Measurements from ENCODE around the gene WNT9B.

Gene WNT9B

GRCh38 chr17:46911311-46911710 lies 59.9 kb downstream of the WNT9B start:
- Histone ChIP-seq H2BK120ac (ENCODE audit: low read depth, low read length) (no peak overlapping the region), H2BK12ac (ENCODE audit: low read length in 2 of 2) (no peak overlapping the region)

GRCh38 chr17:46915596-46915995 lies 64.2 kb downstream of the WNT9B start:
- Histone ChIP-seq H2AFZ (ENCODE audit: low read depth, low read length) (no peak overlapping the region), H2BK12ac (ENCODE audit: low read length in 2 of 2) (no peak overlapping the region), H3K79me1 (replicated peaks; ENCODE audit: low read length, poor library complexity, severe bottlenecking) (no peaks in the 10 kb centered on the region), H3K4me3 (ENCODE audit: insufficient read depth in 1 of 2, low read depth in 1 of 2, low read length in 2 of 2) (no peak overlapping the region), H3K27me3 (ENCODE audit: control insufficient read depth in 1 of 2, insufficient read depth in 1 of 2, low read length in 2 of 2) (peaks cover 17 to 24% of the 10 kb centered on the region in 2 experiments), H4K91ac (ENCODE audit: low read length) (no peak overlapping the region), H2AK5ac (ENCODE audit: low read length, severe bottlenecking) (no peak overlapping the region), H3K36me3 (ENCODE audit: control insufficient read depth in 1 of 2, insufficient read depth in 2 of 2, low read depth in 1 of 2, low read length in 2 of 2) (no peaks in the 10 kb centered on the region), H3K9me3 (ENCODE audit: control insufficient read depth, low read length) (no peaks in the 10 kb centered on the region), H3K27ac (ENCODE audit: low read length, poor library complexity, severe bottlenecking) (no peak overlapping the region), H3K4me2 (ENCODE audit: low read length, poor library complexity, severe bottlenecking) (no peak overlapping the region), H3K23ac (ENCODE audit: low read length in 2 of 2) (no peak overlapping the region), H4K8ac (ENCODE audit: low read length) (no peak overlapping the region), H3K4ac (ENCODE audit: low read depth in 1 of 2, low read length in 2 of 2) (no peak overlapping the region), H3K4me1 (ENCODE audit: control insufficient read depth, insufficient read depth, low read depth, low read length) (no peaks in the 10 kb centered on the region), H2BK5ac (ENCODE audit: low read depth, low read length, poor library complexity, severe bottlenecking) (no peak overlapping the region), H2BK15ac (ENCODE audit: low read depth, poor library complexity, severe bottlenecking) (no peak overlapping the region), H3K9ac (ENCODE audit: low read length) (no peak overlapping the region), H3K18ac (ENCODE audit: low read depth in 1 of 2, low read length in 2 of 2) (no peak overlapping the region), H2BK120ac (ENCODE audit: low read depth, low read length) (no peak overlapping the region), H3K14ac (ENCODE audit: low read length in 2 of 2) (no peak overlapping the region)
- DNase-seq: no peak
- WGBS: 0% methylated on average over 1 of the region's 1 CpG

More at GRCh38 chr17:46911311-46911710, 59.9 kb downstream of the WNT9B start:
- H3K14ac ChIP-seq (ENCODE audit: low read length in 2 of 2): no peak overlapping the region
- no peaks in the 10 kb centered on the region for H3K79me1 ChIP-seq (replicated peaks; ENCODE audit: low read length, poor library complexity, severe bottlenecking)
- no peak overlapping the region for H3K4me2 ChIP-seq (ENCODE audit: low read length, poor library complexity, severe bottlenecking)
- H2AK5ac ChIP-seq (ENCODE audit: low read length, severe bottlenecking): no peak overlapping the region
- no peak overlapping the region for H3K23ac ChIP-seq (ENCODE audit: low read length in 2 of 2)
- no peak overlapping the region for H3K18ac ChIP-seq (ENCODE audit: low read depth in 1 of 2, low read length in 2 of 2)
- no peaks in the 10 kb centered on the region for H3K9me3 ChIP-seq (ENCODE audit: control insufficient read depth, low read length)
- H3K4ac ChIP-seq (ENCODE audit: low read depth in 1 of 2, low read length in 2 of 2): no peak overlapping the region
- no peaks in the 10 kb centered on the region for H3K4me1 ChIP-seq (ENCODE audit: control insufficient read depth, insufficient read depth, low read depth, low read length)
- no peak overlapping the region for H3K4me3 ChIP-seq (ENCODE audit: insufficient read depth in 1 of 2, low read depth in 1 of 2, low read length in 2 of 2)
- H3K9ac ChIP-seq (ENCODE audit: low read length): no peak overlapping the region
- H2BK15ac ChIP-seq (ENCODE audit: low read depth, poor library complexity, severe bottlenecking): no peak overlapping the region
- no peak overlapping the region for H2AFZ ChIP-seq (ENCODE audit: low read depth, low read length)
- DNase-seq: no peak
- H3K36me3 ChIP-seq (ENCODE audit: control insufficient read depth in 1 of 2, insufficient read depth in 2 of 2, low read depth in 1 of 2, low read length in 2 of 2): no peaks in the 10 kb centered on the region
- peaks cover 41 to 59% of the 10 kb centered on the region in 2 experiments for H3K27me3 ChIP-seq (ENCODE audit: control insufficient read depth in 1 of 2, insufficient read depth in 1 of 2, low read length in 2 of 2)
- no peak overlapping the region for H4K8ac ChIP-seq (ENCODE audit: low read length)
- H4K91ac ChIP-seq (ENCODE audit: low read length): no peak overlapping the region
- no peak overlapping the region for H3K27ac ChIP-seq (ENCODE audit: low read length, poor library complexity, severe bottlenecking)
- 89% methylated on average over 3 of the region's 3 CpGs for WGBS
- no peak overlapping the region for H2BK5ac ChIP-seq (ENCODE audit: low read depth, low read length, poor library complexity, severe bottlenecking)

DNA sequence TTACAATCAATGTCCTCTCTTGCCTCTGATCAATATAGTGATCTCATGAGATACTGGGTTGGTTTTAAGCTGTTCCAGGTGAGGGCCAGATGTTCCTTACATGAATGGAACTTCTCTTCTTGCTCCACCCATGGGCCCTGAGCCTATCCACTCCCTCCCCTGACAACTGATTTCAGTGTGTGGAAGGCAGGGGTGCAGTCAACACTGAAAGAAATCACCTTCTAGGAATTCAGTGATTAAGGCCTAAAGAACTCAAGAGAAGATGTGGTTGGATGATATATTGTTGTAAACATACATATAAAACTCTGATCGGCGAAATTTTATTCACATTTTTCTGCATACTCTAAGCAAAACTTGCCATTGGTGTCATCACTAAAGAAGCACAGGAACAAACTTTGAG lies 64.8 kb downstream of the WNT9B start:
- Histone ChIP-seq H3K4me2 (ENCODE audit: low read length, poor library complexity, severe bottlenecking) (no peak overlapping the region), H2BK5ac (ENCODE audit: low read depth, low read length, poor library complexity, severe bottlenecking) (no peak overlapping the region), H2AFZ (ENCODE audit: low read depth, low read length) (no peak overlapping the region), H4K8ac (ENCODE audit: low read length) (no peak overlapping the region), H3K9ac (ENCODE audit: low read length) (no peak overlapping the region), H2BK15ac (ENCODE audit: low read depth, poor library complexity, severe bottlenecking) (no peak overlapping the region), H2BK12ac (ENCODE audit: low read length in 2 of 2) (no peak overlapping the region), H4K91ac (ENCODE audit: low read length) (no peak overlapping the region), H2BK120ac (ENCODE audit: low read depth, low read length) (no peak overlapping the region), H3K9me3 (ENCODE audit: control insufficient read depth, low read length) (no peaks in the 10 kb centered on the region), H3K4me3 (ENCODE audit: insufficient read depth in 1 of 2, low read depth in 1 of 2, low read length in 2 of 2) (no peak overlapping the region), H3K27me3 (ENCODE audit: control insufficient read depth in 1 of 2, insufficient read depth in 1 of 2, low read length in 2 of 2) (peaks cover 14 to 19% of the 10 kb centered on the region in 2 experiments), H3K4ac (ENCODE audit: low read depth in 1 of 2, low read length in 2 of 2) (no peak overlapping the region), H3K18ac (ENCODE audit: low read depth in 1 of 2, low read length in 2 of 2) (no peak overlapping the region), H2AK5ac (ENCODE audit: low read length, severe bottlenecking) (no peak overlapping the region), H3K23ac (ENCODE audit: low read length in 2 of 2) (no peak overlapping the region), H3K79me1 (replicated peaks; ENCODE audit: low read length, poor library complexity, severe bottlenecking) (no peaks in the 10 kb centered on the region), H3K14ac (ENCODE audit: low read length in 2 of 2) (no peak overlapping the region), H3K36me3 (ENCODE audit: control insufficient read depth in 1 of 2, insufficient read depth in 2 of 2, low read depth in 1 of 2, low read length in 2 of 2) (no peaks in the 10 kb centered on the region), H3K4me1 (ENCODE audit: control insufficient read depth, insufficient read depth, low read depth, low read length) (no peaks in the 10 kb centered on the region), H3K27ac (ENCODE audit: low read length, poor library complexity, severe bottlenecking) (no peak overlapping the region)
- no CpG with 5 or more reads among the region's 2 CpGs for WGBS
- DNase-seq: no peak

GRCh38 chr17:46916623-46917022 lies 65.2 kb downstream of the WNT9B start:
- Histone ChIP-seq H3K23ac (ENCODE audit: low read length in 2 of 2) (no peak overlapping the region), H3K4me1 (ENCODE audit: control insufficient read depth, insufficient read depth, low read depth, low read length) (no peaks in the 10 kb centered on the region), H2BK15ac (ENCODE audit: low read depth, poor library complexity, severe bottlenecking) (no peak overlapping the region), H3K27ac (ENCODE audit: low read length, poor library complexity, severe bottlenecking) (no peak overlapping the region), H4K8ac (ENCODE audit: low read length) (no peak overlapping the region), H3K18ac (ENCODE audit: low read depth in 1 of 2, low read length in 2 of 2) (no peak overlapping the region), H3K4me3 (ENCODE audit: insufficient read depth in 1 of 2, low read depth in 1 of 2, low read length in 2 of 2) (no peak overlapping the region), H3K9me3 (ENCODE audit: control insufficient read depth, low read length) (no peaks in the 10 kb centered on the region), H2AFZ (ENCODE audit: low read depth, low read length) (no peak overlapping the region), H3K14ac (ENCODE audit: low read length in 2 of 2) (no peak overlapping the region), H2AK5ac (ENCODE audit: low read length, severe bottlenecking) (no peak overlapping the region), H3K4ac (ENCODE audit: low read depth in 1 of 2, low read length in 2 of 2) (no peak overlapping the region), H2BK5ac (ENCODE audit: low read depth, low read length, poor library complexity, severe bottlenecking) (no peak overlapping the region), H3K27me3 (ENCODE audit: control insufficient read depth in 1 of 2, insufficient read depth in 1 of 2, low read length in 2 of 2) (peaks cover 14 to 17% of the 10 kb centered on the region in 2 experiments), H2BK120ac (ENCODE audit: low read depth, low read length) (no peak overlapping the region), H3K36me3 (ENCODE audit: control insufficient read depth in 1 of 2, insufficient read depth in 2 of 2, low read depth in 1 of 2, low read length in 2 of 2) (no peaks in the 10 kb centered on the region), H3K4me2 (ENCODE audit: low read length, poor library complexity, severe bottlenecking) (no peak overlapping the region), H3K9ac (ENCODE audit: low read length) (no peak overlapping the region), H3K79me1 (replicated peaks; ENCODE audit: low read length, poor library complexity, severe bottlenecking) (no peaks in the 10 kb centered on the region), H2BK12ac (ENCODE audit: low read length in 2 of 2) (no peak overlapping the region), H4K91ac (ENCODE audit: low read length) (no peak overlapping the region)
- 87% methylated on average over 2 of the region's 3 CpGs for WGBS
- no peak for DNase-seq

Data from mesenchymal stem cell (in vitro differentiated cells and primary cell).